ENCODE measurements around the gene TBC1D17.

The TBC1D17 gene

GRCh38 chr19:49891393-49891792 lies 13.9 kb downstream of the TBC1D17 start:
- Histone ChIP-seq H3K4me2 (ENCODE audit: low read length) (no peak overlapping the region), H3F3A (ENCODE audit: control insufficient read depth, insufficient read depth) (peaks cover 2% of the 10 kb centered on the region; the same call in 1 of the 2 replicates), H3K4me3 (ENCODE audit: low read length) (no peak overlapping the region), H3K4me1 (ENCODE audit: control insufficient read depth, low read length) (peaks cover 42% of the 10 kb centered on the region), H3K9me3 (ENCODE audit: control insufficient read depth, insufficient read depth, low read length) (no peaks in the 10 kb centered on the region), H3K79me2 (ENCODE audit: control insufficient read depth, low read length) (no peaks in the 10 kb centered on the region), H4K20me1 (ENCODE audit: control insufficient read depth, insufficient read depth, low read depth, low read length) (no peaks in the 10 kb centered on the region), H3K36me3 (ENCODE audit: control insufficient read depth, low read length) (no peaks in the 10 kb centered on the region), H3K9me2 (replicated peaks; ENCODE audit: control insufficient read depth, low read length) (no peaks in the 10 kb centered on the region), H3K27ac (ENCODE audit: low read depth, low read length) (no peak overlapping the region), H3K27me3 (ENCODE audit: control insufficient read depth, low read length) (peaks cover 59% of the 10 kb centered on the region)
- no peak for TF ChIP-seq EZH2phosphoT487 (IDR thresholded peaks at IDR 0.05; ENCODE audit: borderline replicate concordance, low read length)
- TF ChIP-seq CTCF (IDR thresholded peaks at IDR 0.05; ENCODE audit: low read depth, low read length, poor library complexity, severe bottlenecking) = no peak

- H3K9me2 ChIP-seq (replicated peaks; ENCODE audit: control insufficient read depth, low read length) = no peaks in the 10 kb centered on the region
- no peaks in the 10 kb centered on the region for H3K36me3 ChIP-seq (ENCODE audit: control insufficient read depth, low read length)
- peaks cover 65% of the 10 kb centered on the region for H3K27me3 ChIP-seq (ENCODE audit: control insufficient read depth, low read length)
- no peaks in the 10 kb centered on the region for H3K9me3 ChIP-seq (ENCODE audit: control insufficient read depth, insufficient read depth, low read length)
- no peak overlapping the region for H3K4me3 ChIP-seq (ENCODE audit: low read length)
- H3K4me1 ChIP-seq (ENCODE audit: control insufficient read depth, low read length) = peaks cover 50% of the 10 kb centered on the region
- H4K20me1 ChIP-seq (ENCODE audit: control insufficient read depth, insufficient read depth, low read depth, low read length) = no peaks in the 10 kb centered on the region
- H3K79me2 ChIP-seq (ENCODE audit: control insufficient read depth, low read length) = no peaks in the 10 kb centered on the region
- H3K4me2 ChIP-seq (ENCODE audit: low read length) = no peak overlapping the region
- no peak for TF ChIP-seq CTCF (IDR thresholded peaks at IDR 0.05; ENCODE audit: low read depth, low read length, poor library complexity, severe bottlenecking)
- TF ChIP-seq EZH2phosphoT487 (IDR thresholded peaks at IDR 0.05; ENCODE audit: borderline replicate concordance, low read length) = no peak
- no peaks in the 10 kb centered on the region; the same call in 1 of the 2 replicates for H3F3A ChIP-seq (ENCODE audit: control insufficient read depth, insufficient read depth)
- no peak overlapping the region for H3K27ac ChIP-seq (ENCODE audit: low read depth, low read length)
Observed at GRCh38 chr19:49892716-49893115, 15.2 kb downstream of the TBC1D17 start.

GRCh38 chr19:49894011-49894664 lies 16.6 kb downstream of the TBC1D17 start:
- H3K4me2 ChIP-seq (ENCODE audit: low read length) = no peak overlapping the region
- no peaks in the 10 kb centered on the region for H3K9me3 ChIP-seq (ENCODE audit: control insufficient read depth, insufficient read depth, low read length)
- no peak overlapping the region for H3K4me3 ChIP-seq (ENCODE audit: low read length)
- H4K20me1 ChIP-seq (ENCODE audit: control insufficient read depth, insufficient read depth, low read depth, low read length) = no peaks in the 10 kb centered on the region
- no peak overlapping the region for H3K27ac ChIP-seq (ENCODE audit: low read depth, low read length)
- H3K36me3 ChIP-seq (ENCODE audit: control insufficient read depth, low read length) = no peaks in the 10 kb centered on the region
- H3K9me2 ChIP-seq (replicated peaks; ENCODE audit: control insufficient read depth, low read length) = no peaks in the 10 kb centered on the region
- H3K27me3 ChIP-seq (ENCODE audit: control insufficient read depth, low read length) = peaks cover 53% of the 10 kb centered on the region
- H3F3A ChIP-seq (ENCODE audit: control insufficient read depth, insufficient read depth) = no peaks in the 10 kb centered on the region; the same call in 1 of the 2 replicates
- TF ChIP-seq EZH2phosphoT487 (IDR thresholded peaks at IDR 0.05; ENCODE audit: borderline replicate concordance, low read length) (no peak), CTCF (IDR thresholded peaks at IDR 0.05; ENCODE audit: low read depth, low read length, poor library complexity, severe bottlenecking) (no peak)
- H3K4me1 ChIP-seq (ENCODE audit: control insufficient read depth, low read length) = peaks cover 41% of the 10 kb centered on the region
- H3K79me2 ChIP-seq (ENCODE audit: control insufficient read depth, low read length) = no peaks in the 10 kb centered on the region
